GM12878 (cell line): ENCODE results near the gene ITGA6. TPM values are rescaled to one million over a fixed set of nuclear protein-coding genes. Genes with fewer than 3 reads are reported as not detected.

ENCODE experiments used
- ATAC-seq: fragments of 200-7000 bp; cut with Tn5 transposase; 3 replicates; pipeline ENCODE4 v1.9.1; 2020; ENCODE audit warnings: mild to moderate bottlenecking, moderate library complexity
- BruUV-seq: library from RNA; stranded (reverse); fragments of 400-500 nt; replicated peaks from 2 replicates; lab custom pipeline; 2021; lab: Mats Ljungman, UMichigan
- CTCF ChIA-PET: fragments of 300-600 bp; sonication (Branson Sonifier 250); formaldehyde crosslinking; extraction: SDS; loops from one replicate; lab custom pipeline; 2021; ENCODE audit warnings: inconsistent platforms; lab: Yijun Ruan, JAX
- POLR2A ChIA-PET: fragments of 350-600 bp; formaldehyde crosslinking; extraction: SDS; loops from one replicate; lab custom pipeline; 2021; ENCODE audit warnings: inconsistent platforms; lab: Charles Lee
- RAD21 ChIA-PET: fragments of 300-600 bp; sonication (Branson Sonifier 250); formaldehyde crosslinking; loops from one replicate; lab custom pipeline; 2023; ENCODE audit warnings: antibody characterized with exemption; ENCODE audit not compliant: unreplicated experiment; lab: Charles Lee
- SMC1A ChIA-PET: fragments of 300-600 bp; sonication (Branson Sonifier 250); formaldehyde crosslinking; loops from one replicate; lab custom pipeline; 2023; ENCODE audit not compliant: unreplicated experiment, uncharacterized antibody; lab: Charles Lee
- DNase-seq: peaks from one replicate; pipeline ENCODE4 v3.0.0-alpha.2; 2011; ENCODE audit warnings: low read depth, low spot score
- FAIRE-seq: peaks from 3 replicates; lab custom pipeline; 2011; peaks lifted over from hg19 to GRCh38; lab: Jason Lieb, UNC
- H2AFZ ChIP-seq: 2 replicates; pipeline ENCODE4 v1.6.0; 2011; ENCODE audit warnings: low read depth, low read length, control low read depth; ENCODE audit not compliant: control insufficient read depth
- H3K27ac ChIP-seq: 2 replicates; pipeline ENCODE4 v1.5.1; 2011; ENCODE audit warnings: control low read depth; ENCODE audit not compliant: control insufficient read depth, insufficient read depth
- H3K27me3 ChIP-seq, 2 experiments: replicated peaks in 1 of 2; 2 replicates each; pipeline versions ENCODE4 v1.6.0 to v1.6.1; 2011; ENCODE audit warnings: low read length in 1 of 2; ENCODE audit not compliant: control insufficient read depth in 2 of 2, insufficient read depth in 2 of 2
- H3K36me3 ChIP-seq, 2 experiments: 2 replicates each; pipeline ENCODE4 v1.5.1; 2011; ENCODE audit warnings: low read length in 1 of 2; ENCODE audit not compliant: control insufficient read depth in 2 of 2, insufficient read depth in 2 of 2
- H3K4me1 ChIP-seq: 2 replicates; pipeline ENCODE4 v1.6.1; 2011; ENCODE audit warnings: mild to moderate bottlenecking, low read length, moderate library complexity, mixed read lengths; ENCODE audit not compliant: control insufficient read depth, insufficient read depth
- H3K4me2 ChIP-seq: 2 replicates; pipeline ENCODE4 v1.6.0; 2011; ENCODE audit warnings: control low read depth; ENCODE audit not compliant: control insufficient read depth, insufficient read depth
- H3K4me3 ChIP-seq: fragments of 200-600 bp; sonication (generic); 2 replicates; pipeline ENCODE4 v1.5.1; 2016
- H3K79me2 ChIP-seq: 2 replicates; pipeline ENCODE4 v1.6.0; 2011; ENCODE audit warnings: low read length; ENCODE audit not compliant: control insufficient read depth, insufficient read depth
- H3K9ac ChIP-seq: 2 replicates; pipeline ENCODE4 v1.8.0; 2011; ENCODE audit warnings: low read length, control low read depth, mixed read lengths; ENCODE audit not compliant: control insufficient read depth, insufficient read depth
- H3K9me3 ChIP-seq: replicated peaks from 3 replicates; pipeline ENCODE4 v1.5.1; 2011; ENCODE audit warnings: mild to moderate bottlenecking, low read length; ENCODE audit not compliant: control insufficient read depth, insufficient read depth
- H4K20me1 ChIP-seq: 2 replicates; pipeline ENCODE4 v1.6.0; 2011; ENCODE audit not compliant: control insufficient read depth, insufficient read depth
- CREB1 ChIP-seq: IDR thresholded peaks from 2 replicates; pipeline ENCODE4 v1.6.1; 2012; ENCODE audit warnings: low read depth, mild to moderate bottlenecking, inconsistent platforms
- IKZF2 ChIP-seq, 2 experiments: fragments of 450-650 bp; IDR thresholded peaks; 2 replicates each; pipeline ENCODE4 v1.6.1; 2017; ENCODE audit warnings: mild to moderate bottlenecking in 2 of 2, moderate library complexity in 2 of 2
- JUNB ChIP-seq: IDR thresholded peaks from 2 replicates; pipeline ENCODE4 v1.6.1; 2016; ENCODE audit warnings: antibody characterized with exemption, mild to moderate bottlenecking
- KLF5 ChIP-seq: fragments of 450-650 bp; IDR thresholded peaks from 2 replicates; pipeline ENCODE4 v1.6.1; 2014; ENCODE audit warnings: mild to moderate bottlenecking; ENCODE audit not compliant: partially characterized antibody
- MTA2 ChIP-seq: fragments of 450-650 bp; IDR thresholded peaks from 2 replicates; pipeline ENCODE4 v1.6.1; 2016; ENCODE audit warnings: low read depth, mild to moderate bottlenecking, moderate library complexity
- PAX5 ChIP-seq: IDR thresholded peaks from 2 replicates; pipeline ENCODE4 v1.6.1; 2011; ENCODE audit warnings: low read depth, low read length, borderline replicate concordance
- POLR2AphosphoS2 ChIP-seq: IDR thresholded peaks from 2 replicates; pipeline ENCODE4 v1.6.1; 2011; ENCODE audit warnings: low read depth, mild to moderate bottlenecking, low read length, improper control_type of control experiment, moderate library complexity
- TAF1 ChIP-seq: IDR thresholded peaks from 2 replicates; pipeline ENCODE4 v1.6.1; 2011; ENCODE audit warnings: mild to moderate bottlenecking, low read depth, low read length, borderline replicate concordance
- WGBS: methylation state at CpG from one replicate; pipeline ENCODE4 v1.1.6; 2016; ENCODE audit warnings: low lambda C conversion rate; ENCODE audit not compliant: insufficient replicate concordance, insufficient coverage; ENCODE audit errors: missing lambda C conversion rate; 5-methylcytosine and 5-hydroxymethylcytosine counted together
- in situ Hi-C: fragments of 300-500 bp; cut with MboI; formaldehyde crosslinking; loops from 9 replicates; pipeline ENCODE4 v1.14.3; 2018; ENCODE audit warnings: mixed read lengths
- intact Hi-C: fragments of 100-400 bp; cut with micrococcal nuclease; formaldehyde crosslinking; loops from one replicate; pipeline ENCODE4 v1.14.2; 2022; ENCODE audit not compliant: unreplicated experiment
- polyA plus RNA-seq, 11 experiments: library from polyadenylated mRNA; depleted of rRNA in 4 of 11; unstranded in 6 of 11; stranded (reverse) in 5 of 11; fragments of >200 nt; fragmentation: Nextera tagmentation in 4 of 11; fragmentation: Illumina TruSeq in 1 of 11; extraction: Ambion mirVana in 4 of 11; extraction: Trizol in 1 of 11; gene quantifications; 1 replicate in 1 of 11; 2 replicates in 10 of 11; pipeline versions ENCODE4 v1.2.1 to v1.2.3, GENCODE V29; 2011 to 2016; ENCODE audit warnings: inconsistent platforms in 2 of 11, missing spikeins in 2 of 11, low read depth in 1 of 11
- total RNA-seq, 4 experiments: library from RNA; depleted of rRNA in 3 of 4; stranded (reverse); fragments of >200 nt in 3 of 4; fragmentation: Illumina TruSeq in 1 of 4; extraction: Trizol in 1 of 4; gene quantifications; 2 replicates each; pipeline versions ENCODE4 v1.2.1 to v1.2.3, GENCODE V29; 2013 to 2021
- TF ChIP-seq, protein P1 (sequence below): IDR thresholded peaks from 2 replicates; pipeline ENCODE4 v1.6.1; 2012; ENCODE audit warnings: improper control_type of control experiment, low read depth, low read length; ENCODE audit not compliant: insufficient replicate concordance
- TF ChIP-seq, protein P2 (sequence below): IDR thresholded peaks from 2 replicates; pipeline ENCODE4 v1.6.1; 2012; ENCODE audit warnings: mild to moderate bottlenecking, low read depth, low read length
- TF ChIP-seq, protein P3 (sequence below), 3 experiments: IDR thresholded peaks in 2 of 3; conservative IDR thresholded peaks in 1 of 3; 2 replicates each; pipeline ENCODE4 v1.5.1; 2011; ENCODE audit warnings: low read depth in 3 of 3, low read length in 3 of 3, mild to moderate bottlenecking in 3 of 3, control low read depth in 2 of 3, moderate library complexity in 2 of 3, inconsistent platforms in 1 of 3, mixed read lengths in 1 of 3; ENCODE audit not compliant: control insufficient read depth in 2 of 3, insufficient read depth in 1 of 3; ENCODE audit errors: extremely low read depth in 1 of 3

The ITGA6 gene
- total and polyA plus RNA-seq, 10 of the 15 experiments (the other 5 are each of a cell fraction or from before 2014, with no cell fraction given) = 0.01 to 0.36 (median 0.14) TPM; not detected in 2

DNA sequence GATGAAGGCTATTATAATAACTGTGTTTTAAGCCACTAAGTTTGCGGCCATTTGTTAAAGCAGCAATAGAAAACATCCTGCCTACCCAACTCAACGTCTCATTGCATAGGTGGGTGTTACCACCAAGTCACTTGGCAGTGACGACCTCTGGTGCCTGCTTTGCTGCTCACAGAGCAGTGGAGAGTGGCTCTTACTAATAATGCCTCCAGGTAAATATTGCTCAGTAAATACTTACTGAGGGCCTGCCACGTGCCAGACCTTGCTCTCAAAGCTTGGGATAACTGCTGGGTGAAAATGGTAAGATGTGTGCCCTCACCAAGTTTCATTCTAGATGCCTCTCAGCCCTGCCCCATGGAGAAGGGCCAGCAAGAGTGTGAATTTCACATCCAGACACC is 27.7 kb downstream of the ITGA6 start (continued):
- TF ChIP-seq, protein P1, sequence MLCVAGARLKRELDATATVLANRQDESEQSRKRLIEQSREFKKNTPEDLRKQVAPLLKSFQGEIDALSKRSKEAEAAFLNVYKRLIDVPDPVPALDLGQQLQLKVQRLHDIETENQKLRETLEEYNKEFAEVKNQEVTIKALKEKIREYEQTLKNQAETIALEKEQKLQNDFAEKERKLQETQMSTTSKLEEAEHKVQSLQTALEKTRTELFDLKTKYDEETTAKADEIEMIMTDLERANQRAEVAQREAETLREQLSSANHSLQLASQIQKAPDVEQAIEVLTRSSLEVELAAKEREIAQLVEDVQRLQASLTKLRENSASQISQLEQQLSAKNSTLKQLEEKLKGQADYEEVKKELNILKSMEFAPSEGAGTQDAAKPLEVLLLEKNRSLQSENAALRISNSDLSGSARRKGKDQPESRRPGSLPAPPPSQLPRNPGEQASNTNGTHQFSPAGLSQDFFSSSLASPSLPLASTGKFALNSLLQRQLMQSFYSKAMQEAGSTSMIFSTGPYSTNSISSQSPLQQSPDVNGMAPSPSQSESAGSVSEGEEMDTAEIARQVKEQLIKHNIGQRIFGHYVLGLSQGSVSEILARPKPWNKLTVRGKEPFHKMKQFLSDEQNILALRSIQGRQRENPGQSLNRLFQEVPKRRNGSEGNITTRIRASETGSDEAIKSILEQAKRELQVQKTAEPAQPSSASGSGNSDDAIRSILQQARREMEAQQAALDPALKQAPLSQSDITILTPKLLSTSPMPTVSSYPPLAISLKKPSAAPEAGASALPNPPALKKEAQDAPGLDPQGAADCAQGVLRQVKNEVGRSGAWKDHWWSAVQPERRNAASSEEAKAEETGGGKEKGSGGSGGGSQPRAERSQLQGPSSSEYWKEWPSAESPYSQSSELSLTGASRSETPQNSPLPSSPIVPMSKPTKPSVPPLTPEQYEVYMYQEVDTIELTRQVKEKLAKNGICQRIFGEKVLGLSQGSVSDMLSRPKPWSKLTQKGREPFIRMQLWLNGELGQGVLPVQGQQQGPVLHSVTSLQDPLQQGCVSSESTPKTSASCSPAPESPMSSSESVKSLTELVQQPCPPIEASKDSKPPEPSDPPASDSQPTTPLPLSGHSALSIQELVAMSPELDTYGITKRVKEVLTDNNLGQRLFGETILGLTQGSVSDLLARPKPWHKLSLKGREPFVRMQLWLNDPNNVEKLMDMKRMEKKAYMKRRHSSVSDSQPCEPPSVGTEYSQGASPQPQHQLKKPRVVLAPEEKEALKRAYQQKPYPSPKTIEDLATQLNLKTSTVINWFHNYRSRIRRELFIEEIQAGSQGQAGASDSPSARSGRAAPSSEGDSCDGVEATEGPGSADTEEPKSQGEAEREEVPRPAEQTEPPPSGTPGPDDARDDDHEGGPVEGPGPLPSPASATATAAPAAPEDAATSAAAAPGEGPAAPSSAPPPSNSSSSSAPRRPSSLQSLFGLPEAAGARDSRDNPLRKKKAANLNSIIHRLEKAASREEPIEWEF = no peak
- TF ChIP-seq POLR2AphosphoS2 = no peak
- no peak for TF ChIP-seq MTA2
- no peak for TF ChIP-seq CREB1

DNA sequence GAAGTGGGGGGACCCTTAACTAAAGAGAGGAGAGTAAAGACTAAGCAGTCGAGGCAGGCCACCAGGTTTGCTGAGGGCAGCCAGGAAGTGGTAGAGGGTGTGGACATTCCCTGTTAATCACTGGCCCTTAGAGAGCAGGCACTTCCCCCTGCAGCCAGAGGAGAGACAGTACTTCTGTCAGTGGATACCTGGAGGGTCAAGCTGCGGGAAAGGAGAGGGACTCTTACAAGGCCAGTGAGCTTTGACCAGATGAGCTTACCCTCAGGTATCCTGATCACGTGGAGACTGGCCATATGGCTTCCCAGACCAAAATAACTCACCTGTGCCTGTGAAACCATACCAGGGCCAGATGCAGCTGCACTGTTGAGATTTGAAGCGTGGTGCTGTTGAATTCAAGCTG is 28.6 kb downstream of the ITGA6 start:
- ChIA-PET SMC1A (interaction anchor here (0.5 to 1.2 kb wide), 2 partner anchors 10 to 18 kb away, joined by 3 to 4 read pairs; no protein-coding TSS in a partner anchor), POLR2A (no interaction called here), RAD21 (no interaction called here), CTCF (interaction anchor here (1.0 to 1.4 kb wide), 2 partner anchors 15 to 17 kb away, joined by 3 to 6 read pairs; no protein-coding TSS in a partner anchor)
- ATAC-seq (no peak), FAIRE-seq (no peak), DNase-seq (no peak)
- H4K20me1 ChIP-seq = no peaks in the 10 kb centered on the region
- intact Hi-C loops (no loop called here), in situ Hi-C loops (no loop called here)
- BruUV-seq = no TSS peak
- H3K27me3 ChIP-seq = peaks cover 0 to 4% of the 10 kb centered on the region in 2 experiments; a peak in 2 of 4 replicates
- 0% methylated on average over 4 of the region's 4 CpGs for WGBS
- no peak overlapping the region for H2AFZ ChIP-seq
- no peaks in the 10 kb centered on the region for H3K36me3 ChIP-seq
- H3K4me2 ChIP-seq = no peak overlapping the region
- no peaks in the 10 kb centered on the region for H3K9me3 ChIP-seq
- H3K79me2 ChIP-seq = no peaks in the 10 kb centered on the region
- H3K27ac ChIP-seq = no peak overlapping the region
- no peak overlapping the region for H3K4me3 ChIP-seq
- H3K9ac ChIP-seq = no peak overlapping the region
- no peaks in the 10 kb centered on the region for H3K4me1 ChIP-seq
- TF ChIP-seq PAX5 = no peak
- no peak for TF ChIP-seq KLF5
- no peak for TF ChIP-seq IKZF2 (IDR thresholded peaks at IDR 0.05)
- no peak for TF ChIP-seq TAF1
- TF ChIP-seq JUNB = no peak
- TF ChIP-seq, protein P2, sequence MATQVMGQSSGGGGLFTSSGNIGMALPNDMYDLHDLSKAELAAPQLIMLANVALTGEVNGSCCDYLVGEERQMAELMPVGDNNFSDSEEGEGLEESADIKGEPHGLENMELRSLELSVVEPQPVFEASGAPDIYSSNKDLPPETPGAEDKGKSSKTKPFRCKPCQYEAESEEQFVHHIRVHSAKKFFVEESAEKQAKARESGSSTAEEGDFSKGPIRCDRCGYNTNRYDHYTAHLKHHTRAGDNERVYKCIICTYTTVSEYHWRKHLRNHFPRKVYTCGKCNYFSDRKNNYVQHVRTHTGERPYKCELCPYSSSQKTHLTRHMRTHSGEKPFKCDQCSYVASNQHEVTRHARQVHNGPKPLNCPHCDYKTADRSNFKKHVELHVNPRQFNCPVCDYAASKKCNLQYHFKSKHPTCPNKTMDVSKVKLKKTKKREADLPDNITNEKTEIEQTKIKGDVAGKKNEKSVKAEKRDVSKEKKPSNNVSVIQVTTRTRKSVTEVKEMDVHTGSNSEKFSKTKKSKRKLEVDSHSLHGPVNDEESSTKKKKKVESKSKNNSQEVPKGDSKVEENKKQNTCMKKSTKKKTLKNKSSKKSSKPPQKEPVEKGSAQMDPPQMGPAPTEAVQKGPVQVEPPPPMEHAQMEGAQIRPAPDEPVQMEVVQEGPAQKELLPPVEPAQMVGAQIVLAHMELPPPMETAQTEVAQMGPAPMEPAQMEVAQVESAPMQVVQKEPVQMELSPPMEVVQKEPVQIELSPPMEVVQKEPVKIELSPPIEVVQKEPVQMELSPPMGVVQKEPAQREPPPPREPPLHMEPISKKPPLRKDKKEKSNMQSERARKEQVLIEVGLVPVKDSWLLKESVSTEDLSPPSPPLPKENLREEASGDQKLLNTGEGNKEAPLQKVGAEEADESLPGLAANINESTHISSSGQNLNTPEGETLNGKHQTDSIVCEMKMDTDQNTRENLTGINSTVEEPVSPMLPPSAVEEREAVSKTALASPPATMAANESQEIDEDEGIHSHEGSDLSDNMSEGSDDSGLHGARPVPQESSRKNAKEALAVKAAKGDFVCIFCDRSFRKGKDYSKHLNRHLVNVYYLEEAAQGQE = no peak
- TF ChIP-seq, protein P3, sequence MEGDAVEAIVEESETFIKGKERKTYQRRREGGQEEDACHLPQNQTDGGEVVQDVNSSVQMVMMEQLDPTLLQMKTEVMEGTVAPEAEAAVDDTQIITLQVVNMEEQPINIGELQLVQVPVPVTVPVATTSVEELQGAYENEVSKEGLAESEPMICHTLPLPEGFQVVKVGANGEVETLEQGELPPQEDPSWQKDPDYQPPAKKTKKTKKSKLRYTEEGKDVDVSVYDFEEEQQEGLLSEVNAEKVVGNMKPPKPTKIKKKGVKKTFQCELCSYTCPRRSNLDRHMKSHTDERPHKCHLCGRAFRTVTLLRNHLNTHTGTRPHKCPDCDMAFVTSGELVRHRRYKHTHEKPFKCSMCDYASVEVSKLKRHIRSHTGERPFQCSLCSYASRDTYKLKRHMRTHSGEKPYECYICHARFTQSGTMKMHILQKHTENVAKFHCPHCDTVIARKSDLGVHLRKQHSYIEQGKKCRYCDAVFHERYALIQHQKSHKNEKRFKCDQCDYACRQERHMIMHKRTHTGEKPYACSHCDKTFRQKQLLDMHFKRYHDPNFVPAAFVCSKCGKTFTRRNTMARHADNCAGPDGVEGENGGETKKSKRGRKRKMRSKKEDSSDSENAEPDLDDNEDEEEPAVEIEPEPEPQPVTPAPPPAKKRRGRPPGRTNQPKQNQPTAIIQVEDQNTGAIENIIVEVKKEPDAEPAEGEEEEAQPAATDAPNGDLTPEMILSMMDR (IDR thresholded peaks at IDR 0.05 in 2 of 3, conservative IDR thresholded peaks at IDR 0.05 in 1 of 3; ENCODE audit: control insufficient read depth in 2 of 3, extremely low read depth in 1 of 3, insufficient read depth in 1 of 3, low read depth in 3 of 3, low read length in 3 of 3) = no peak
